Body of pancreas (tissue), 4 donors: Measurements from ENCODE around the gene NFIA. TPM values are rescaled to one million over a fixed set of nuclear protein-coding genes. Genes with fewer than 3 reads are reported as not detected.

Experiments used
- ATAC-seq: fragments of 150-250 bp; one replicate; pipeline ENCODE4 v1.9.1; 2016
- DNase-seq, 4 donors: peaks; one replicate each; pipeline ENCODE4 v3.0.0-alpha.2; 2019
- H3K27ac ChIP-seq, 4 donors: fragments of 200-600 bp; sonication (generic); 1 replicate in 3 of 4; 2 replicates in 1 of 4; pipeline versions ENCODE4 v1.5.1 to v1.6.1; 2016 to 2019; ENCODE audit warnings: mild to moderate bottlenecking in 1 of 4, mixed read lengths in 1 of 4, moderate library complexity in 1 of 4
- H3K27me3 ChIP-seq, 2 donors: fragments of 200-600 bp; sonication (generic); one replicate each; pipeline ENCODE4 v1.6.0; 2016; ENCODE audit warnings: mild to moderate bottlenecking in 1 of 2
- H3K36me3 ChIP-seq, 2 donors: fragments of 200-600 bp; sonication (generic); replicated peaks in 1 of 2; 2 replicates each; pipeline ENCODE4 v1.5.1; 2016; ENCODE audit warnings: low read depth in 2 of 2; ENCODE audit not compliant: insufficient read depth in 1 of 2
- H3K4me1 ChIP-seq: fragments of 200-600 bp; sonication (generic); one replicate; pipeline ENCODE4 v1.6.0; 2016
- H3K4me3 ChIP-seq, 2 donors: fragments of 200-600 bp; sonication (generic); 1 replicate in 1 of 2; 2 replicates in 1 of 2; pipeline ENCODE4 v1.5.1; 2016 to 2019
- H3K9me3 ChIP-seq, 3 donors: fragments of 200-600 bp; sonication (generic); 1 replicate in 2 of 3; 2 replicates in 1 of 3; pipeline ENCODE4 v1.5.1; 2016
- POLR2A ChIP-seq, 3 donors: fragments of 450-650 bp; IDR thresholded peaks; one replicate each; pipeline ENCODE4 v1.6.1; 2016; ENCODE audit warnings: antibody characterized with exemption in 3 of 3, mild to moderate bottlenecking in 2 of 3
- WGBS, 2 donors: methylation state at CpG; one replicate each; pipeline ENCODE4 v1.1.5; 2017; 5-methylcytosine and 5-hydroxymethylcytosine counted together
- intact Hi-C: fragments of 100-400 bp; cut with DNase I; formaldehyde crosslinking; loops from one replicate; pipeline ENCODE4 v1.15.1; 2023
- total RNA-seq, 2 donors: library from RNA; depleted of rRNA; stranded (reverse); fragments of >200 nt; gene quantifications; one replicate each; pipeline ENCODE4 v1.1.0, GENCODE V29; 2016
- TF ChIP-seq, protein P1 (sequence below), 7 experiments: fragments of 450-650 bp in 4 of 7; fragments of 200-600 bp in 3 of 7; sonication (generic) in 3 of 7; IDR thresholded peaks; one replicate each; pipeline ENCODE4 v1.5.1; 2016 to 2019; ENCODE audit warnings: antibody characterized with exemption in 7 of 7

The NFIA gene
- total RNA-seq, 2 donors from 2014 or later: 21.5 to 32.3 TPM

GRCh38 chr1:61091455-61091854 is 9.1 kb downstream of the NFIA start:
- Histone ChIP-seq H3K27ac (peak overlapping the region in 1 of 4 donors; percentile 56), H3K36me3 (no peaks in the 10 kb centered on the region), H3K27me3 (no peaks in the 10 kb centered on the region), H3K9me3 (no peaks in the 10 kb centered on the region), H3K4me1 (peaks cover 69% of the 10 kb centered on the region), H3K4me3 (no peak overlapping the region)
- 19 to 25% methylated on average over 3 of the region's 3 CpGs for WGBS, 2 donors
- DNase-seq: no peak
- ATAC-seq: no peak
- TF ChIP-seq, protein P1, sequence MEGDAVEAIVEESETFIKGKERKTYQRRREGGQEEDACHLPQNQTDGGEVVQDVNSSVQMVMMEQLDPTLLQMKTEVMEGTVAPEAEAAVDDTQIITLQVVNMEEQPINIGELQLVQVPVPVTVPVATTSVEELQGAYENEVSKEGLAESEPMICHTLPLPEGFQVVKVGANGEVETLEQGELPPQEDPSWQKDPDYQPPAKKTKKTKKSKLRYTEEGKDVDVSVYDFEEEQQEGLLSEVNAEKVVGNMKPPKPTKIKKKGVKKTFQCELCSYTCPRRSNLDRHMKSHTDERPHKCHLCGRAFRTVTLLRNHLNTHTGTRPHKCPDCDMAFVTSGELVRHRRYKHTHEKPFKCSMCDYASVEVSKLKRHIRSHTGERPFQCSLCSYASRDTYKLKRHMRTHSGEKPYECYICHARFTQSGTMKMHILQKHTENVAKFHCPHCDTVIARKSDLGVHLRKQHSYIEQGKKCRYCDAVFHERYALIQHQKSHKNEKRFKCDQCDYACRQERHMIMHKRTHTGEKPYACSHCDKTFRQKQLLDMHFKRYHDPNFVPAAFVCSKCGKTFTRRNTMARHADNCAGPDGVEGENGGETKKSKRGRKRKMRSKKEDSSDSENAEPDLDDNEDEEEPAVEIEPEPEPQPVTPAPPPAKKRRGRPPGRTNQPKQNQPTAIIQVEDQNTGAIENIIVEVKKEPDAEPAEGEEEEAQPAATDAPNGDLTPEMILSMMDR (IDR thresholded peaks at IDR 0.05): no peak
- no peak for TF ChIP-seq POLR2A (IDR thresholded peaks at IDR 0.05)
- intact Hi-C loops: no loop called here

DNA sequence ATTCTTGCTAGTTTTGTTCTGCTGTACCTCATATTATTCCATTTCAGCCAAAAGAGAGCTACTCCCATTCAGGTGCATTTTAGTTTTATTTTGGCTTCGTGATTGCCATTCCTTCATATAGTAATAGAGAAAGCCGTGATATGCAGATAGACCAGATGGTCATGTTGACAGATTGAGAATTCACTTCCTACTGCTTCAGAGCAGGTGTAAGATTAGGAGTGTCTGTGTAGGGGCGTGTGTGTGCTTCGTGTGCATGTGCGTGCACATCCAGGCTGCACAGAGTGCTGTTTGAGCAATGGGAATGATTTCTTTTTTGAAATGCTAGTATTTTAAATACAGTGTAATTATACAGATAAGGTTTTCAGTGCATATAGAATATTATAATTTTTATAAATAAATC is 10.3 kb downstream of the NFIA start:
- H3K36me3 ChIP-seq: no peaks in the 10 kb centered on the region
- intact Hi-C loops: no loop called here

DNA sequence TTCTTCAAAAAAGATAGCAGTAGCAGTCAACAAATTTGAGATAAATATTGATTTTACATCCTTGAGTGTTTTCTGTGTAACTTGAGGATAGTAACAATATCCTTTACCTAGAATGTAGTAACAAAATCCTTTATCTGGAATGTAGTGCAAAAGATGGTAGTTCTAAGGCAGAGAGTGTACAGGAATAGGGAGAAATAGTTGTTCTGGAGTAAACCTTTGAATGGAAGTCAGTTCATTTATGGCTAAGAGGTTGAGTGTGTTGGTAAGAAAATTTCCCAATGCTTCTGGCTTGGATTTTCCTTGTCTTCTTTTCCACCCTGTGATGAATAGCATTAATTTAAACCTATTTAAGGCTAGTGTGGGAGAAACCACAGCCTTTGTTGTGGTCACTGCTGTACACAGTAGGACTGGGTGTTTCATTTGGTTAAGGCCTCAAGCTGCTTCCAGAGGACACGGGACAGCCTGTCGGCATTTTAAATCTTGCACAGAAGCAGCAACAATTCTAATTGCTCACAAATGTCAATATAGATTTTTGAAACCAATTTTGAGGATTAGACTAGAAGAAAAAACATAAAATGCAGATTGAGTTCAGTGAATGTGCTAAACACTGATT is 11.3 kb downstream of the NFIA start:
- Histone ChIP-seq H3K27me3 (no peaks in the 10 kb centered on the region), H3K4me3 (no peak overlapping the region), H3K4me1 (peaks cover 75% of the 10 kb centered on the region), H3K9me3 (no peaks in the 10 kb centered on the region), H3K27ac (no peak overlapping the region), H3K36me3 (no peaks in the 10 kb centered on the region)
- 73 to 84% methylated on average over 2 of the region's 2 CpGs for WGBS, 2 donors
- TF ChIP-seq, protein P1 (IDR thresholded peaks at IDR 0.05): no peak
- no peak for TF ChIP-seq POLR2A (IDR thresholded peaks at IDR 0.05)
- intact Hi-C loops: no loop called here
- DNase-seq (no peak), ATAC-seq (no peak)

More for the DNA sequence above, 10.3 kb downstream of the NFIA start:
- H3K4me1 ChIP-seq: peaks cover 71% of the 10 kb centered on the region
- no peaks in the 10 kb centered on the region for H3K27me3 ChIP-seq
- H3K4me3 ChIP-seq: no peak overlapping the region
- 30 to 38% methylated on average over 5 of the region's 5 CpGs for WGBS, 2 donors
- TF ChIP-seq, protein P1 (IDR thresholded peaks at IDR 0.05): no peak
- no peak for TF ChIP-seq POLR2A (IDR thresholded peaks at IDR 0.05)
- DNase-seq: no peak
- peak; percentile 45 for ATAC-seq
- H3K9me3 ChIP-seq: no peaks in the 10 kb centered on the region
- H3K27ac ChIP-seq: peak overlapping the region in 2 of 4 donors; percentile 1 to 20

DNA sequence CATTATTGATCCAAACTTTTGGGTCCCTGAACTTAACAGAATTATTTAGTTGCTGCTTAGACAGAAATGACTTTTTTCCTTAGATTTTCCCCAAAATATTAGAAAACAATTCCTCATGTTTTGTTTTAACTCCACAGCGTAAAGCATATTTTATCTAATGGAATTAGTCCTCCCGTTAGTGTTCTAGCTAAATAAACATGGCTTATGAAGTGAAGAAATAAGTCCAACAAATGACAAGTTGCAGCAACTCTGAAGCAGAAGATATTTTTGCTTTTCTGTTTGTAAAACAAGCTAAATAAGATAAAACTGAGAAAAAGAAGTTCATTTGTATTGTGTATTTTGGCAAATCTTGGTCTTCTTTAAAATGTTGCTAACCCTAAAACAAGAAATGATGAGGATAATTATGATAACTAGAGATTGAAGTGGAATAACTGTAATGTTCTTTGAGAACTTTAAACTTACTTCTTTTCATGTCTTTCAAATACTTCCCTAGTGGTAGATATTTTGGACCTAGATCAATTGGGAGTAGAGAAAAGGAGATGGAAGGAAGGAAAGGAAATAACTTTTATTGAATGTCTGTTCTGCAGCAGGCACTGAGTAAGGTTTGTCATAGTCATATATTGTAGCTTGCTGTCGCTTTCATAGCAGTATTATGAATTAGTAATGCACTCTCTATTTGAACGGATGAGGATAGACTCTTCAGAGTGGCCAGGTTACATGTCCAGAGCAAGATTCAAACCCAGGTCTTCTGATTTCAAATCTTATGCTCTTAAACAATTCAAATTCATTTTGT is 12.5 kb downstream of the NFIA start:
- ATAC-seq (no peak), DNase-seq (no peak)
- no peaks in the 10 kb centered on the region for H3K27me3 ChIP-seq
- no peaks in the 10 kb centered on the region for H3K9me3 ChIP-seq
- peaks cover 62% of the 10 kb centered on the region for H3K4me1 ChIP-seq
- TF ChIP-seq POLR2A (IDR thresholded peaks at IDR 0.05): no peak
- TF ChIP-seq, protein P1 (IDR thresholded peaks at IDR 0.05): no peak
- intact Hi-C loops: no loop called here
- no peak overlapping the region for H3K4me3 ChIP-seq
- no peak overlapping the region for H3K27ac ChIP-seq
- no peaks in the 10 kb centered on the region for H3K36me3 ChIP-seq
- 46 to 47% methylated on average over 4 of the region's 4 CpGs for WGBS, 2 donors
